Omental fat pad (tissue), 4 donors: ENCODE data around the gene CPLX3. TPM values are rescaled to one million over a fixed set of nuclear protein-coding genes. Genes with fewer than 3 reads are reported as not detected.
A peak's percentile ranks its signal among the peaks of the same experiment; 100 is the strongest.

Source experiments
- ATAC-seq: fragments of 150-250 bp; one replicate; pipeline ENCODE4 v1.9.1; 2016; ENCODE audit warnings: mild to moderate bottlenecking, moderate library complexity; ENCODE audit not compliant: low FRiP score
- DNase-seq: peaks from one replicate; pipeline ENCODE4 v3.0.0-alpha.2; 2019; ENCODE audit warnings: low spot score
- total RNA-seq, 4 donors: library from RNA; depleted of rRNA; stranded (reverse); fragments of >200 nt; gene quantifications; one replicate each; pipeline ENCODE4 v1.1.0, GENCODE V29; 2016
- TF ChIP-seq, protein P1 (sequence below), 3 donors: fragments of 450-650 bp; IDR thresholded peaks; one replicate each; pipeline ENCODE4 v1.5.1; 2016 to 2017; ENCODE audit warnings: antibody characterized with exemption in 3 of 3, mild to moderate bottlenecking in 3 of 3, moderate library complexity in 2 of 3

The CPLX3 gene
- total RNA-seq, 4 donors from 2014 or later = not detected

DNA sequence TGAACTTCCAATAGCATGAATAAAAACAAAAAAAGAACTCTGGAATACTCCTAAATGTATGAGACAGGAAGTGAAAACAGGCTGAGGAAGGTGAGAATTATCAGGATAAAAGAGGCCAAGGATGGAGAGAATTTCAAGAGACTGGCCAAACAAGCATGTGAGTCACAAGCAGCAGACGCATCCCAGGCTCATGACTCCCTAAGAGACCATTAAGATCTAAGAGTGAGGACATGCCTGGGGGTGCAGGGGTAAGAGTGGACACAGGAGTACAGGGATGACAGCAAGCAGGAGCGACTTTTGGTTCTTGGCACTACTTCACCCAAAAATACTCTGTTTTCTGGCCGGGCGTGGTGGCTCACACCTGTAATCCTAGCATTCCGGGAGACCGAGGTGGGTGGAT lies 39.7 kb downstream of the CPLX3 start:
- ATAC-seq = peak; percentile 45
- TF ChIP-seq, protein P1, sequence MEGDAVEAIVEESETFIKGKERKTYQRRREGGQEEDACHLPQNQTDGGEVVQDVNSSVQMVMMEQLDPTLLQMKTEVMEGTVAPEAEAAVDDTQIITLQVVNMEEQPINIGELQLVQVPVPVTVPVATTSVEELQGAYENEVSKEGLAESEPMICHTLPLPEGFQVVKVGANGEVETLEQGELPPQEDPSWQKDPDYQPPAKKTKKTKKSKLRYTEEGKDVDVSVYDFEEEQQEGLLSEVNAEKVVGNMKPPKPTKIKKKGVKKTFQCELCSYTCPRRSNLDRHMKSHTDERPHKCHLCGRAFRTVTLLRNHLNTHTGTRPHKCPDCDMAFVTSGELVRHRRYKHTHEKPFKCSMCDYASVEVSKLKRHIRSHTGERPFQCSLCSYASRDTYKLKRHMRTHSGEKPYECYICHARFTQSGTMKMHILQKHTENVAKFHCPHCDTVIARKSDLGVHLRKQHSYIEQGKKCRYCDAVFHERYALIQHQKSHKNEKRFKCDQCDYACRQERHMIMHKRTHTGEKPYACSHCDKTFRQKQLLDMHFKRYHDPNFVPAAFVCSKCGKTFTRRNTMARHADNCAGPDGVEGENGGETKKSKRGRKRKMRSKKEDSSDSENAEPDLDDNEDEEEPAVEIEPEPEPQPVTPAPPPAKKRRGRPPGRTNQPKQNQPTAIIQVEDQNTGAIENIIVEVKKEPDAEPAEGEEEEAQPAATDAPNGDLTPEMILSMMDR (IDR thresholded peaks at IDR 0.05) = no peak
- DNase-seq = no peak

DNA sequence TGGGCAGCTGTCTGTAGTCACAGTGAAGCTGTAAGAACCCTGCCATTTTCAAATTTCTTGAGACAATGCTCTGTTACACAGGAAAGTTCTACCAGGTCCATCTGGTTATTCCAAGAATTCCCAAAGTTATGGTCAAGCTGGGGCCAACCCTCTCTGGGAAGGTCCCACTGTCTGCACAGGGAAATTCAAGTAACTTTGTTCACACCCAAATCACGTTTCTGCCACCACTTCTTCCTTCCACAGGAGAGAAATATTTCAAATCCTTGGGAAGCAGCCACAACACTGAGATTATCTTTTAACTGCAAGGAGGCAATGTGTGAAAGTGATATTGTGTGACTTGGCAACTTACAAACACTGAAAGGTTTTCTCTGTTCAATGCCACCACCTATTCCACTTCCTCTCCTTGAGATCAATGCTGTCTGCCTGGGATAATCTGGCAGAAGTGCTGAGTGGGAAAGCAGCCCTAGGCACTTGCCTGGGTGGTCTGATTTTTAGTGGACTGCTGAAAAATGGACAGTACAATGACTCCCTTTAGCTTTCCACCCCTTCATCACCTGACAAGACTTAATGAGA lies 41.1 kb downstream of the CPLX3 start:
- DNase-seq = no peak
- TF ChIP-seq, protein P1 (IDR thresholded peaks at IDR 0.05) = no peak

DNA sequence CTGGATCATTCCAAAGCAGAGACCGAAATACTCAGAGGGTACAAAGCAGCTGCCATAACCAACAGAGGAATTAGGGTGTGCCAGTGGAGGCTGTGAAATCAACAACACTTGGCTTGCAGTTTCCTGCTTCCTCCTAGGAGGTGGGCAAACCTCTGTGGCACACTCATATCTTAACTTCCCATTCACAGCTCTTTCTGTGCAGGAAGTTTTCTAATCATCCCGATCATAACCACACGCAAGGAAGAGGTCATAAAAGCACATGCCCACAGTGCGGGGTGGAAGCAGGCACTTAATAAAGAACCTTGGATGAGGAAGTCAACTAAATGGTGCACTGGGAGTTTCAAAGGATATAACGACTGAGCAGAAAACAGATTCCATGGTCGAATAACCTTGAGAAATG lies 41.6 kb downstream of the CPLX3 start:
- TF ChIP-seq, protein P1 (IDR thresholded peaks at IDR 0.05) = no peak
- ATAC-seq (no peak), DNase-seq (no peak)

More for the DNA sequence above, 41.1 kb downstream of the CPLX3 start:
- no peak for ATAC-seq

DNA sequence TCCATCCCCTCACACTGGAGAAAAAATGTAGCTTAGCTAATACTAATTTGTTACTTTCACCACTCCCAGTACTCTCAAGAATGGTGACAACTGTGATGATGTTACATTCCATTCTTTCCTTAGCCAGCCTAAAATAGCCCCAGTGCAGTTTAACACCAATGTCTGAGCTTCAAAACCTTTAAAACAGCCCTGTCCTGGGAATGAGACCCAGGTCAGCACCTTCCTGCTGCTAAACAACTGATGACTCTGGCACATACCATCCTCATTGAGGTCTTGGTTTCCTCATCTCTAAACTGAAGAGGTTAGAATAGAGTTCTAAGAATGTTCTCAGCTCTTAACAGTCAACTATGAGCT lies 42.9 kb downstream of the CPLX3 start:
- DNase-seq = no peak
- no peak for ATAC-seq
- TF ChIP-seq, protein P1 (IDR thresholded peaks at IDR 0.05) = no peak

DNA sequence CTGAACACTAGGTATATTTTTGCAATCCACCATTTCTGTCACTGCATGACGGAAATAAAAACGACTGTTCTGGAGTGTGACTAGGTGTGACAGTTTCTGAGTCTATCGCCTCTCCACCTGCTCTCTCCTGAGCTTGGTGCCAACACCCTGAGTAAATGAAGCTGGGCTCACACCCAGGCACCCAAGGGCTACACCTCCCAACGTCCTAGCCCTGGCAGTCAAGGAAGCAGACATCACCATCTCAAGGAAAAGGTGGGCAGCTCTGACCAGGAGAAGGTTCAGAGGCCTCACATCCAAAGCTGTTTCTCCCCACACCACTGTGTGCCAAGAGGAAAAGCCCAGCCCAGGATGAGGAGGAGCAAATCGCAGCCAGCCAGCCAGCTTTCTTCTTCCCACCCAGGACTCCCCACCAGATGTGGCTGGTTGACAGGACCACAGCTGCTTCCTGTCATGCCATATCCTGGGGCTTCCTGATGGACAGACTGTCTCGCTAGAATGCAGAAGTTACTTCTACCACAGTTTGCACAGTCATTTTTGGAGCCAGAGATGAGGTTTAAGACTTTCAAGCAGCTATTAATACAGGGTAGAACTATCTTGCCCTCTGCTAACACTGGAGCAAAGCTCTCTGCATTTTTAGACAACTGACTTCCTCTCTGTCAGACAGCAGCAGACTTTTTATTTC lies 43.4 kb downstream of the CPLX3 start:
- DNase-seq (no peak), ATAC-seq (no peak)
- TF ChIP-seq, protein P1 (IDR thresholded peaks at IDR 0.05) = no peak

DNA sequence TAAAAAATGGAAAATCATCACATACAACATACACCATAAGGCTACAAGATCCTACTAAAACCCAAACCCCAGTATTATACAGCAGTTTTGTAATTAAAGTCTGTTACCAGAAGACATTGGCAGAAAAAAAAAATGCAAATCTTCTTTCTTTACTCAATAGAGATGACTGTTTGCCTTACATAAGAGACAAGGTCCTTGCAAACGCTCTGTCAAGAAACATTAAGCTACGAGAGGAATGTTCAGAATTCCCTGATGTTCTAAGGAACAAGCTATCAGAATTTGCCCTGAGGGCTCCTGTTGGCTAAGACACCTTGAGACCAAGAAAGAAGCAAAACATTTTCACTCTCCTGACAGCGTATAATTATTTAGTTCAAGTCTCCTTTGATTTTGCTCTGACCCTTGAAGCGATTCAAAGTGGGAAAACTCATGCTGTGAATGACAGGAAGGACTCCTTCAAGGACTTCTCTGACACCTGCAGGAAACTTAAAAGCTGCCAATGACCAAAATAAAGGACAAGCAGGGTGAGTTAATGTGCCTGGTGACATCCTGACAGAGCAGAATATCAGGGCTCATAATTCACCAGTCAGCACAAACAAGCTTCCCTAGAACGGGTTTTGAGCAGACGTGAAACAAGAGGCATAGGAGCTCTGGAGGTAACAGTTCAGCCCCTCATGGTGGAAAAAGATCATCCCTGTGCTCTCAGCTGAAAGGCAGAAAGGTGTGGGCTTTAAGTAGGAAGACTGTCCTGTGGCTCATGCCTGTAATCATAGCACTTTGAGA lies 44.2 kb downstream of the CPLX3 start:
- no peak for DNase-seq
- TF ChIP-seq, protein P1 (IDR thresholded peaks at IDR 0.05) = no peak
- no peak for ATAC-seq
